Activated effector memory CD4-positive, alpha-beta T cell treated with Interleukin-2 at 50 U/mL for 16 hours (primary cell): ENCODE measurements around the gene HPS5.
"Not testable (repeated sequence)": the region's sequence is repeated elsewhere in the genome, so short reads cannot be mapped to it uniquely, and the experiment has no call there.

Experiments
- DNase-seq: peaks from one replicate; pipeline ENCODE4 v3.0.0-alpha.2; 2020

The HPS5 gene

GRCh38 chr11:18267335-18268133 lies 54.4 kb downstream of the HPS5 start:
- DNase-seq: not testable (repeated sequence)

- no peak for DNase-seq
These were observed 56.0 kb downstream of the HPS5 start, which contains the start of gene SAA1 for GRCh38 chr11:18265949-18266348. TSS of gene SAA1 (plus strand) at chr11:18266264. CDS start at chr11:18266888, 624 bp downstream.

- DNase-seq: no peak
These were observed 57.0 kb downstream of the HPS5 start for GRCh38 chr11:18264677-18265555.

GRCh38 chr11:18264035-18264434 lies 57.9 kb downstream of the HPS5 start:
- no peak for DNase-seq

GRCh38 chr11:18262681-18263350 lies 59.1 kb downstream of the HPS5 start:
- DNase-seq: not testable (repeated sequence)

- DNase-seq: no peak
These were observed 60.2 kb downstream of the HPS5 start for GRCh38 chr11:18261721-18262120.

GRCh38 chr11:18259259-18259658 lies 62.7 kb downstream of the HPS5 start:
- no peak for DNase-seq

GRCh38 chr11:18254781-18255361 lies 67.1 kb downstream of the HPS5 start:
- no peak for DNase-seq

GRCh38 chr11:18253778-18254338 lies 68.1 kb downstream of the HPS5 start:
- DNase-seq: no peak

- no peak for DNase-seq
These were observed 68.7 kb downstream of the HPS5 start for GRCh38 chr11:18253233-18253632.

GRCh38 chr11:18248561-18248960 lies 73.4 kb downstream of the HPS5 start, which contains the start of gene SAA2:
TSS of gene SAA2 (minus strand) at chr11:18248668. CDS start at chr11:18248011, 657 bp downstream.
- DNase-seq: no peak

- not testable (repeated sequence) for DNase-seq
These were observed 74.8 kb downstream of the HPS5 start for GRCh38 chr11:18247191-18247581.

GRCh38 chr11:18246379-18247190 lies 75.4 kb downstream of the HPS5 start:
- DNase-seq: peak; percentile 5

GRCh38 chr11:18245396-18245795 lies 76.5 kb downstream of the HPS5 start:
- no peak for DNase-seq

- peak; percentile 39 for DNase-seq
These were observed 78.1 kb downstream of the HPS5 start for GRCh38 chr11:18243783-18244362.

- no peak for DNase-seq
These were observed 82.3 kb downstream of the HPS5 start for GRCh38 chr11:18239655-18240054.

GRCh38 chr11:18236664-18237356 lies 85.1 kb downstream of the HPS5 start, which contains the start of gene SAA4:
TSS of gene SAA4 (minus strand) at chr11:18236802. CDS start at chr11:18235926, 876 bp downstream.
- no peak for DNase-seq

GRCh38 chr11:18235394-18236334 lies 86.3 kb downstream of the HPS5 start:
- no peak for DNase-seq

GRCh38 chr11:18233912-18234311 lies 88.0 kb downstream of the HPS5 start:
- DNase-seq: no peak
